Gastroesophageal sphincter (tissue), 4 donors: Measurements from ENCODE around the gene PIGL. TPM values are rescaled to one million over a fixed set of nuclear protein-coding genes. Genes with fewer than 3 reads are reported as not detected.

ENCODE experiments used
- ATAC-seq: fragments of 150-250 bp; one replicate; pipeline ENCODE4 v1.9.1; 2016; ENCODE audit warnings: mild to moderate bottlenecking, moderate library complexity
- H3K27ac ChIP-seq, 4 donors: fragments of 200-600 bp; sonication (generic) in 3 of 4; 1 replicate in 3 of 4; 2 replicates in 1 of 4; pipeline ENCODE4 v1.5.1; 2016 to 2019
- H3K27me3 ChIP-seq: fragments of 200-600 bp; sonication (generic); one replicate; pipeline ENCODE4 v1.5.1; 2019
- H3K36me3 ChIP-seq, 2 donors: fragments of 200-600 bp; sonication (generic); one replicate each; pipeline ENCODE4 v1.5.1; 2019; ENCODE audit warnings: control low read depth in 1 of 2
- H3K4me1 ChIP-seq, 3 donors: fragments of 200-600 bp; sonication (generic); 1 replicate in 2 of 3; 2 replicates in 1 of 3; pipeline ENCODE4 v1.5.1; 2016 to 2019; ENCODE audit warnings: control low read depth in 2 of 3
- H3K4me3 ChIP-seq, 2 donors: fragments of 200-600 bp; sonication (generic); one replicate each; pipeline ENCODE4 v1.5.1; 2019; ENCODE audit warnings: mild to moderate bottlenecking in 1 of 2, moderate library complexity in 1 of 2
- H3K9me3 ChIP-seq, 3 donors: fragments of 200-600 bp; sonication (generic); one replicate each; pipeline ENCODE4 v1.5.1; 2017 to 2019; ENCODE audit warnings: control low read depth in 2 of 3
- CTCF ChIP-seq, 4 experiments: fragments of 200-600 bp in 2 of 4; fragments of 450-650 bp in 2 of 4; sonication (generic) in 1 of 4; IDR thresholded peaks; one replicate each; pipeline ENCODE4 v1.5.1; 2017 to 2019; ENCODE audit warnings: antibody characterized with exemption in 4 of 4, mild to moderate bottlenecking in 2 of 4, moderate library complexity in 2 of 4
- EP300 ChIP-seq: sonication (generic); formaldehyde crosslinking; IDR thresholded peaks from one replicate; pipeline ENCODE4 v1.6.1; 2017; ENCODE audit warnings: antibody characterized with exemption, mild to moderate bottlenecking
- POLR2A ChIP-seq, 2 donors: fragments of 450-650 bp; IDR thresholded peaks; one replicate each; pipeline ENCODE4 v1.6.1; 2017; ENCODE audit warnings: antibody characterized with exemption in 2 of 2, mild to moderate bottlenecking in 2 of 2, moderate library complexity in 1 of 2
- POLR2AphosphoS5 ChIP-seq: sonication (generic); formaldehyde crosslinking; IDR thresholded peaks from one replicate; pipeline ENCODE4 v1.6.1; 2017; ENCODE audit warnings: antibody characterized with exemption
- WGBS, 2 donors: methylation state at CpG; one replicate each; pipeline ENCODE4 v1.1.5; 2018; ENCODE audit warnings: low coverage in 1 of 2; 5-methylcytosine and 5-hydroxymethylcytosine counted together
- total RNA-seq, 4 donors: library from RNA; depleted of rRNA; stranded (reverse); fragments of >200 nt; gene quantifications; one replicate each; pipeline ENCODE4 v1.1.0, GENCODE V29; 2016

Gene PIGL
- total RNA-seq, 4 donors from 2014 or later = 5.6 to 73.0 (median 29.6) TPM

- Histone ChIP-seq H3K9me3 (no peaks in the 10 kb centered on the region), H3K4me3 (no peak overlapping the region), H3K27me3 (no peaks in the 10 kb centered on the region), H3K36me3 (peaks cover 0 to 5% of the 10 kb centered on the region in 2 donors), H3K27ac (no peak overlapping the region), H3K4me1 (peaks cover 4 to 37% (median 29%) of the 10 kb centered on the region in 3 donors)
- ATAC-seq = no peak
- 93 to 94% methylated on average over 8 to 9 of the region's 9 CpGs for WGBS, 2 donors
- no peak for TF ChIP-seq EP300
- TF ChIP-seq POLR2A (IDR thresholded peaks at IDR 0.05) = no peak
- no peak for TF ChIP-seq POLR2AphosphoS5
- no peak for TF ChIP-seq CTCF (IDR thresholded peaks at IDR 0.05)
These were observed 66.7 kb downstream of the PIGL start for GRCh38 chr17:16283705-16284104.

- 17 to 78% methylated on average over 1 to 3 of the region's 6 CpGs for WGBS, 2 donors
- ATAC-seq = no peak
These were observed 68.6 kb downstream of the PIGL start for GRCh38 chr17:16285646-16286008.

GRCh38 chr17:16286009-16286946 is 69.3 kb downstream of the PIGL start:
- H3K36me3 ChIP-seq = no peaks in the 10 kb centered on the region
- TF ChIP-seq CTCF (IDR thresholded peaks at IDR 0.05) (peak in 1 of 4 experiments; percentile 30), EP300 (no peak), POLR2A (IDR thresholded peaks at IDR 0.05) (peak in 1 of 2 donors; percentile 32), POLR2AphosphoS5 (peak; percentile 83)
- peak; percentile 93 for ATAC-seq
- peaks cover 4 to 43% (median 29%) of the 10 kb centered on the region in 3 donors for H3K4me1 ChIP-seq
- H3K27ac ChIP-seq = peak overlapping the region; percentile 80 to 96 (median 92)
- H3K9me3 ChIP-seq = no peaks in the 10 kb centered on the region
- peak overlapping the region; percentile 5 to 33 for H3K4me3 ChIP-seq
- 15% methylated on average over 14 to 17 of the region's 26 CpGs for WGBS, 2 donors
- H3K27me3 ChIP-seq = no peaks in the 10 kb centered on the region

More at GRCh38 chr17:16285646-16286008, 68.6 kb downstream of the PIGL start:
- TF ChIP-seq POLR2AphosphoS5 = no peak
- peak in 2 of 4 experiments; percentile 51 to 59 for TF ChIP-seq CTCF (IDR thresholded peaks at IDR 0.05)
- Histone ChIP-seq H3K36me3 (no peaks in the 10 kb centered on the region), H3K27me3 (no peaks in the 10 kb centered on the region), H3K4me3 (peak overlapping the region in 1 of 2 donors; percentile 33), H3K9me3 (no peaks in the 10 kb centered on the region), H3K27ac (peak overlapping the region; percentile 80 to 96 (median 92)), H3K4me1 (peaks cover 4 to 43% (median 29%) of the 10 kb centered on the region in 3 donors)

- no peak for ATAC-seq
- no peaks in the 10 kb centered on the region for H3K27me3 ChIP-seq
- no peaks in the 10 kb centered on the region for H3K36me3 ChIP-seq
- no peaks in the 10 kb centered on the region for H3K9me3 ChIP-seq
- peaks cover 4 to 43% (median 29%) of the 10 kb centered on the region in 3 donors for H3K4me1 ChIP-seq
- H3K27ac ChIP-seq = peak overlapping the region; percentile 80 to 96 (median 92)
- H3K4me3 ChIP-seq = peak overlapping the region in 1 of 2 donors; percentile 33
- WGBS, 2 donors = 13 to 49% methylated on average over 1 to 4 of the region's 10 CpGs
- TF ChIP-seq POLR2A (IDR thresholded peaks at IDR 0.05) (no peak), EP300 (no peak), POLR2AphosphoS5 (no peak), CTCF (IDR thresholded peaks at IDR 0.05) (no peak)
These were observed 70.0 kb downstream of the PIGL start for GRCh38 chr17:16286947-16287562.
